Sigmoid colon (tissue), 7 donors: Measurements from ENCODE around the gene TMEM63C. TPM values are rescaled to one million over a fixed set of nuclear protein-coding genes. Genes with fewer than 3 reads are reported as not detected.

Experiments used
- DNase-seq: peaks from one replicate; pipeline ENCODE4 v3.0.0-alpha.2; 2019
- H3K27ac ChIP-seq, 4 donors: fragments of 200-600 bp; sonication (generic); one replicate each; pipeline ENCODE4 v1.5.1; 2016 to 2019; ENCODE audit warnings: mild to moderate bottlenecking in 1 of 4
- H3K27me3 ChIP-seq, 3 donors: fragments of 200-600 bp; sonication (generic); one replicate each; pipeline ENCODE4 v1.5.1; 2019; ENCODE audit warnings: mild to moderate bottlenecking in 1 of 3
- H3K36me3 ChIP-seq, 4 donors: fragments of 200-600 bp; sonication (generic); one replicate each; pipeline ENCODE4 v1.5.1; 2016 to 2019
- H3K4me1 ChIP-seq, 4 donors: fragments of 200-600 bp; sonication (generic); one replicate each; pipeline ENCODE4 v1.5.1; 2017 to 2019
- H3K4me3 ChIP-seq, 4 donors: fragments of 200-600 bp; sonication (generic); one replicate each; pipeline ENCODE4 v1.5.1; 2017 to 2019; ENCODE audit warnings: mild to moderate bottlenecking in 2 of 4, moderate library complexity in 1 of 4
- H3K9me3 ChIP-seq, 4 donors: fragments of 200-600 bp in 3 of 4; sonication (generic) in 3 of 4; one replicate each; pipeline versions ENCODE4 v1.5.1 to v1.6.1; 2013 to 2019
- CTCF ChIP-seq, 4 experiments: fragments of 450-650 bp in 3 of 4; fragments of 200-600 bp in 1 of 4; IDR thresholded peaks; one replicate each; pipeline ENCODE4 v1.5.1; 2016 to 2019; ENCODE audit warnings: antibody characterized with exemption in 4 of 4, mild to moderate bottlenecking in 3 of 4, moderate library complexity in 2 of 4
- EP300 ChIP-seq, 4 donors: sonication (generic); formaldehyde crosslinking; IDR thresholded peaks; one replicate each; pipeline ENCODE4 v1.6.1; 2017; ENCODE audit warnings: antibody characterized with exemption in 4 of 4
- POLR2A ChIP-seq, 2 donors: fragments of 450-650 bp; IDR thresholded peaks; one replicate each; pipeline ENCODE4 v1.6.1; 2016; ENCODE audit warnings: antibody characterized with exemption in 2 of 2, mild to moderate bottlenecking in 2 of 2, moderate library complexity in 2 of 2
- POLR2AphosphoS5 ChIP-seq, 4 donors: sonication (generic); formaldehyde crosslinking; IDR thresholded peaks; one replicate each; pipeline ENCODE4 v1.6.1; 2017; ENCODE audit warnings: antibody characterized with exemption in 4 of 4
- WGBS, 2 donors: extraction: QIAGEN DNeasy Blood & Tissue Kit; methylation state at CpG; one replicate each; pipeline ENCODE4 v1.1.7; 2013; 5-methylcytosine and 5-hydroxymethylcytosine counted together
- intact Hi-C: fragments of 100-400 bp; cut with DNase I; formaldehyde crosslinking; loops from one replicate; pipeline ENCODE4 v1.15.1; 2023
- polyA plus RNA-seq, 3 donors: library from polyadenylated mRNA; stranded (reverse); fragments of 200-250 nt; gene quantifications; one replicate each; pipeline ENCODE4 v1.2.3, GENCODE V29; 2013
- total RNA-seq, 4 donors: library from RNA; depleted of rRNA; stranded (reverse); fragments of >200 nt; gene quantifications; one replicate each; pipeline ENCODE4 v1.1.0, GENCODE V29; 2016
- donor health status: healthy with polysubstance abuse.
- donor health status: Bipolar disorder and iron deficiency.
- donor health status: healthy.

The TMEM63C gene
- total and polyA plus RNA-seq, 7 donors = 0.28 to 6.5 (median 1.8) TPM

GRCh38 chr14:77208979-77209318, 27.4 kb downstream of the TMEM63C start:
- Histone ChIP-seq H3K27me3 (peaks cover 0 to 3% (median 0%) of the 10 kb centered on the region in 3 donors), H3K4me3 (no peak overlapping the region), H3K9me3 (no peaks in the 10 kb centered on the region), H3K27ac (no peak overlapping the region), H3K4me1 (no peaks in the 10 kb centered on the region), H3K36me3 (no peaks in the 10 kb centered on the region)
- WGBS, 2 donors = 44 to 50% methylated on average over 5 of the region's 5 CpGs
- DNase-seq = no peak
- TF ChIP-seq CTCF (IDR thresholded peaks at IDR 0.05) = no peak
- no peak for TF ChIP-seq POLR2AphosphoS5 (IDR thresholded peaks at IDR 0.05)
- TF ChIP-seq EP300 (IDR thresholded peaks at IDR 0.05) = no peak
- TF ChIP-seq POLR2A (IDR thresholded peaks at IDR 0.05) = no peak
- intact Hi-C loops = no loop called here

GRCh38 chr14:77212097-77212870, 30.7 kb downstream of the TMEM63C start:
- 86 to 97% methylated on average over 4 of the region's 4 CpGs for WGBS, 2 donors
- H3K27me3 ChIP-seq = peaks cover 0 to 10% (median 0%) of the 10 kb centered on the region in 3 donors
- H3K4me3 ChIP-seq = no peak overlapping the region
- no peaks in the 10 kb centered on the region for H3K9me3 ChIP-seq
- intact Hi-C loops = no loop called here
- no peaks in the 10 kb centered on the region for H3K36me3 ChIP-seq
- H3K4me1 ChIP-seq = no peaks in the 10 kb centered on the region
- TF ChIP-seq EP300 (IDR thresholded peaks at IDR 0.05) = no peak
- TF ChIP-seq POLR2AphosphoS5 (IDR thresholded peaks at IDR 0.05) = no peak
- no peak for TF ChIP-seq POLR2A (IDR thresholded peaks at IDR 0.05)
- DNase-seq = no peak
- no peak overlapping the region for H3K27ac ChIP-seq

- no peak overlapping the region for H3K27ac ChIP-seq
- H3K36me3 ChIP-seq = no peaks in the 10 kb centered on the region
- peaks cover 0 to 10% (median 0%) of the 10 kb centered on the region in 3 donors for H3K27me3 ChIP-seq
- H3K9me3 ChIP-seq = no peaks in the 10 kb centered on the region
- H3K4me3 ChIP-seq = no peak overlapping the region
- intact Hi-C loops = no loop called here
- no peaks in the 10 kb centered on the region for H3K4me1 ChIP-seq
- no peak for TF ChIP-seq POLR2AphosphoS5 (IDR thresholded peaks at IDR 0.05)
- TF ChIP-seq EP300 (IDR thresholded peaks at IDR 0.05) = no peak
- no peak for TF ChIP-seq POLR2A (IDR thresholded peaks at IDR 0.05)
- peak in 1 of 4 experiments; percentile 27 for TF ChIP-seq CTCF (IDR thresholded peaks at IDR 0.05)
- no peak for DNase-seq
- 12 to 13% methylated on average over 17 of the region's 17 CpGs for WGBS, 2 donors
Measured at GRCh38 chr14:77212943-77213678, 31.5 kb downstream of the TMEM63C start.

- intact Hi-C loops = no loop called here
- H3K9me3 ChIP-seq = no peaks in the 10 kb centered on the region
- 35 to 40% methylated on average over 6 of the region's 6 CpGs for WGBS, 2 donors
- H3K27me3 ChIP-seq = peaks cover 0 to 10% (median 0%) of the 10 kb centered on the region in 3 donors
- H3K4me1 ChIP-seq = no peaks in the 10 kb centered on the region
- TF ChIP-seq POLR2A (IDR thresholded peaks at IDR 0.05) (no peak), EP300 (IDR thresholded peaks at IDR 0.05) (no peak), CTCF (IDR thresholded peaks at IDR 0.05) (no peak), POLR2AphosphoS5 (IDR thresholded peaks at IDR 0.05) (no peak)
- H3K4me3 ChIP-seq = no peak overlapping the region
- H3K27ac ChIP-seq = no peak overlapping the region
- H3K36me3 ChIP-seq = no peaks in the 10 kb centered on the region
- DNase-seq = no peak
Measured at GRCh38 chr14:77213679-77214016, 32.0 kb downstream of the TMEM63C start.

- 87 to 90% methylated on average over 7 of the region's 7 CpGs for WGBS, 2 donors
- H3K4me3 ChIP-seq = no peak overlapping the region
- H3K27me3 ChIP-seq = peaks cover 0 to 11% (median 0%) of the 10 kb centered on the region in 3 donors
- H3K36me3 ChIP-seq = no peaks in the 10 kb centered on the region
- H3K4me1 ChIP-seq = no peaks in the 10 kb centered on the region
- TF ChIP-seq POLR2AphosphoS5 (IDR thresholded peaks at IDR 0.05) (no peak), CTCF (IDR thresholded peaks at IDR 0.05) (no peak), EP300 (IDR thresholded peaks at IDR 0.05) (no peak), POLR2A (IDR thresholded peaks at IDR 0.05) (no peak)
- H3K9me3 ChIP-seq = no peaks in the 10 kb centered on the region
- intact Hi-C loops = no loop called here
- H3K27ac ChIP-seq = no peak overlapping the region
- DNase-seq = no peak
Measured at GRCh38 chr14:77214216-77214615, 32.6 kb downstream of the TMEM63C start.
